K562 (cell line): Measurements from ENCODE around the gene CARD10. TPM values are rescaled to one million over a fixed set of nuclear protein-coding genes. Genes with fewer than 3 reads are reported as not detected.

Experiments used
- ATAC-seq: fragments of 200-7000 bp; cut with Tn5 transposase; 3 replicates; pipeline ENCODE4 v1.9.1; 2020; ENCODE audit warnings: moderate library complexity
- BruUV-seq: library from RNA; stranded (reverse); fragments of 400-500 nt; replicated peaks from 2 replicates; lab custom pipeline; 2021; lab: Mats Ljungman, UMichigan
- CTCF ChIA-PET: fragments of 300-600 bp; formaldehyde crosslinking; extraction: SDS; loops from one replicate; lab custom pipeline; 2021; ENCODE audit warnings: low intra/inter-chr PET ratio; lab: Yijun Ruan, JAX
- POLR2A ChIA-PET: fragments of 300-600, 350-650 bp; sonication (Branson Sonifier 250); formaldehyde crosslinking; extraction: SDS; loops from one replicate; lab custom pipeline; 2021; ENCODE audit warnings: antibody characterized with exemption, inconsistent platforms; lab: Yijun Ruan, JAX
- DNase-seq, 4 experiments: peaks; one replicate each; pipeline versions ENCODE4 v3.0.0 to v3.0.0-alpha.2; 2011 to 2018; ENCODE audit warnings: low spot score in 3 of 4, mixed read lengths in 3 of 4; ENCODE audit errors: extremely low read depth in 1 of 4
- FAIRE-seq: peaks from 2 replicates; lab custom pipeline; 2011; peaks lifted over from hg19 to GRCh38; lab: Jason Lieb, UNC
- H2AFZ ChIP-seq: 2 replicates; pipeline ENCODE4 v1.6.0; 2011; ENCODE audit warnings: low read depth, low read length, control low read depth, inconsistent platforms
- H3K27ac ChIP-seq: fragments of 200-600 bp; 3 replicates; pipeline ENCODE4 v1.8.0; 2011; ENCODE audit warnings: low read depth, mild to moderate bottlenecking, control low read depth, inconsistent platforms, low read length, moderate library complexity, mixed read lengths; ENCODE audit errors: extremely low read depth
- H3K27me3 ChIP-seq, 2 experiments: fragments of 300-600 bp in 1 of 2; 2 replicates in 1 of 2; 3 replicates in 1 of 2; pipeline versions ENCODE4 v1.6.0 to v1.8.0; 2011; ENCODE audit warnings: inconsistent platforms in 2 of 2, low read length in 2 of 2, mild to moderate bottlenecking in 1 of 2, mixed read lengths in 1 of 2, moderate library complexity in 1 of 2; ENCODE audit not compliant: control insufficient read depth in 2 of 2, insufficient read depth in 2 of 2
- H3K36me3 ChIP-seq: fragments of 300-600 bp; 3 replicates; pipeline ENCODE4 v1.8.0; 2011; ENCODE audit warnings: mild to moderate bottlenecking, low read length, inconsistent platforms; ENCODE audit not compliant: control insufficient read depth, insufficient read depth
- H3K4me1 ChIP-seq, 2 experiments: fragments of 200-600 bp in 1 of 2; replicated peaks in 1 of 2; 2 replicates in 1 of 2; 3 replicates in 1 of 2; pipeline versions ENCODE4 v1.5.1 to v1.8.0; 2011; ENCODE audit warnings: inconsistent platforms in 2 of 2, low read length in 2 of 2, mild to moderate bottlenecking in 1 of 2, mixed read lengths in 1 of 2, moderate library complexity in 1 of 2; ENCODE audit not compliant: control insufficient read depth in 2 of 2, insufficient read depth in 2 of 2
- H3K4me2 ChIP-seq: 2 replicates; pipeline ENCODE4 v1.6.1; 2011; ENCODE audit warnings: low read length, control low read depth, inconsistent platforms, mixed read lengths; ENCODE audit not compliant: insufficient read depth
- H3K4me3 ChIP-seq: fragments of 200-600 bp; sonication (generic), shearing (Covaris generic); 2 replicates; pipeline ENCODE4 v1.5.1; 2016; ENCODE audit warnings: control low read depth, inconsistent platforms
- H3K79me2 ChIP-seq: fragments of 200-600 bp; 3 replicates; pipeline ENCODE4 v1.8.0; 2011; ENCODE audit warnings: low read length, inconsistent platforms; ENCODE audit not compliant: control insufficient read depth, insufficient read depth
- H3K9ac ChIP-seq, 2 experiments: 2 replicates each; pipeline versions ENCODE4 v1.6.0 to v1.6.1; 2011; ENCODE audit warnings: low read depth in 2 of 2, low read length in 2 of 2, control low read depth in 1 of 2, inconsistent platforms in 1 of 2, mild to moderate bottlenecking in 1 of 2, mixed read lengths in 1 of 2; ENCODE audit not compliant: insufficient read depth in 1 of 2
- H3K9me1 ChIP-seq: one replicate; pipeline ENCODE4 v1.6.0; 2011; ENCODE audit warnings: inconsistent platforms, mild to moderate bottlenecking, low read length, moderate library complexity; ENCODE audit not compliant: control insufficient read depth, insufficient read depth
- H3K9me3 ChIP-seq: replicated peaks from 2 replicates; pipeline ENCODE4 v1.5.1; 2011; ENCODE audit warnings: low read depth, low read length, inconsistent platforms; ENCODE audit not compliant: control insufficient read depth, insufficient read depth
- H4K20me1 ChIP-seq: replicated peaks from 2 replicates; pipeline ENCODE4 v1.6.1; 2011; ENCODE audit warnings: low read length, inconsistent platforms, mixed read lengths; ENCODE audit not compliant: control insufficient read depth, insufficient read depth
- BDP1 ChIP-seq: IDR thresholded peaks from 3 replicates; pipeline ENCODE4 v1.6.1; 2011; ENCODE audit not compliant: insufficient read length, insufficient read depth
- CXXC5 ChIP-seq: fragments of 250-450 bp; sonication (Bioruptor Pico); IDR thresholded peaks from 2 replicates; pipeline ENCODE4 v1.8.0; 2022; ENCODE audit warnings: inconsistent platforms, mild to moderate bottlenecking, moderate library complexity
- EZH2 ChIP-seq: IDR thresholded peaks from 2 replicates; pipeline ENCODE4 v1.6.1; 2012; ENCODE audit warnings: low read depth, mild to moderate bottlenecking, inconsistent platforms, low read length, borderline replicate concordance
- JUN ChIP-seq, 2 experiments: sonication (generic) in 1 of 2; formaldehyde crosslinking in 1 of 2; IDR thresholded peaks; 2 replicates each; pipeline versions ENCODE4 v1.6.1 to v1.8.0; 2012 to 2022; ENCODE audit warnings: borderline replicate concordance in 2 of 2, mild to moderate bottlenecking in 2 of 2, improper control_type of control experiment in 1 of 2, low read depth in 1 of 2, low read length in 1 of 2, missing genetic modification reagents in 1 of 2
- MEF2D ChIP-seq: conservative IDR thresholded peaks from 2 replicates; pipeline ENCODE4 v1.6.1; 2016; ENCODE audit warnings: low read depth, missing genetic modification characterization, missing compliant biosample characterization
- ZBED1 ChIP-seq: IDR thresholded peaks from 2 replicates; pipeline ENCODE4 v1.6.1; 2014
- WGBS: fragments of 100-300 bp; shearing (Covaris generic); methylation state at CpG from one replicate; pipeline ENCODE4 v1.1.6; 2016; ENCODE audit warnings: low coverage, mixed read lengths; ENCODE audit not compliant: insufficient coverage; ENCODE audit errors: missing lambda C conversion rate; 5-methylcytosine and 5-hydroxymethylcytosine counted together
- in situ Hi-C: fragments of 300-500 bp; cut with MboI; formaldehyde crosslinking; loops from 4 replicates; pipeline ENCODE4 v1.15.0; 2018; ENCODE audit warnings: inconsistent platforms, mixed read lengths
- intact Hi-C: fragments of 100-400 bp; cut with micrococcal nuclease; formaldehyde crosslinking; loops from 2 replicates; pipeline ENCODE4 v1.14.2; 2022
- polyA plus RNA-seq, 8 experiments: library from polyadenylated mRNA; depleted of rRNA in 4 of 8; stranded (reverse) in 5 of 8; unstranded in 3 of 8; fragments of >200 nt; fragmentation: Nextera tagmentation in 2 of 8; fragmentation: Illumina TruSeq in 1 of 8; extraction: Ambion mirVana in 2 of 8; extraction: Trizol in 1 of 8; gene quantifications; 2 replicates each; pipeline versions ENCODE4 v1.2.1 to v1.2.3, GENCODE V29; 2011 to 2014; ENCODE audit warnings: inconsistent platforms in 1 of 8, missing spikeins in 1 of 8
- total RNA-seq, 7 experiments: library from RNA; depleted of rRNA in 6 of 7; stranded (reverse); fragments of >200 nt in 6 of 7; fragmentation: Illumina TruSeq in 2 of 7; extraction: Trizol in 2 of 7; gene quantifications; 2 replicates each; pipeline versions ENCODE4 v1.2.1 to v1.2.3, GENCODE V29; 2011 to 2021; ENCODE audit warnings: low replicate concordance in 1 of 7
- TF ChIP-seq, protein P1 (sequence below): sonication (generic); formaldehyde crosslinking; IDR thresholded peaks from 2 replicates; pipeline ENCODE4 v1.8.0; 2023; ENCODE audit warnings: mild to moderate bottlenecking, missing genetic modification reagents
- TF ChIP-seq, protein P2 (sequence below), 2 experiments: IDR thresholded peaks; 2 replicates each; pipeline ENCODE4 v1.6.1; 2011; ENCODE audit warnings: borderline replicate concordance in 1 of 2, control low read depth in 1 of 2, low read depth in 1 of 2, low read length in 1 of 2, mild to moderate bottlenecking in 1 of 2, mixed read lengths in 1 of 2, moderate library complexity in 1 of 2; ENCODE audit not compliant: insufficient read depth in 1 of 2, insufficient read length in 1 of 2, poor library complexity in 1 of 2, severe bottlenecking in 1 of 2; ENCODE audit errors: extremely low read depth in 1 of 2

The CARD10 gene
- total and polyA plus RNA-seq, 9 of the 15 experiments (the other 6 are each of a cell fraction or from before 2014, with no cell fraction given) = 0.13 to 5.8 (median 1.6) TPM

DNA sequence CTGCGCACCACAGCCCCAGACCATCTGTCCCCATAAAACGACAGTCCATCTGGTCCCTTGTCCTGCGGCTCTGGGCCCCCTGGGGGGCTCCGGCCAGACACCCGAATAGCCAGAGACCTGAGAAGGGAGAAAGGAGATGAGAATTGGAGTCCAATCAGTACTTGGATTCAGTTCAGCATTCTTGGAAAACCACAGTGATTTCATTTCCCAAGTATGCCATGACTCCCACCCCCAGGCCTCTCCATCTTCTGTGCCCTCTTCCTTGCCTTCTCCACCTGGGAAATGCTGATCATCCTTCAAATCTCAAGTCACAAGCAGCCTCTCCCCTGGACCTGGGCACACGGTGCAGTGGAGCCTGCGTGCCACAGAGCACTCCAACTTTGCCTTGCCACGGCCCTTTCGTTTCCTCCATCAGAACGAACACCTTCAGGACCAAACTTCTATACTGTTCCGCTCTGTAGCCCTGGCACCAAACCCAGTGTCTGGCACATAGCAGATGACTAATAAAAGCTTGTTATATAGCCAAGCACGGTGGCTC is 22.1 kb downstream of the CARD10 start:
- H3K4me3 ChIP-seq = no peak overlapping the region
- peaks cover 10 to 32% of the 10 kb centered on the region in 2 experiments for H3K4me1 ChIP-seq
- no peak overlapping the region for H2AFZ ChIP-seq
- TF ChIP-seq BDP1 (no peak), CXXC5 (CRISPR knock-in tag) (no peak), ZBED1 (no peak), MEF2D (tag) (no peak), JUN (IDR thresholded peaks at IDR 0.05; ENCODE audit: borderline replicate concordance, low read depth, low read length) (no peak), JUN (CRISPR knock-in tag; IDR thresholded peaks at IDR 0.05; ENCODE audit: borderline replicate concordance) (no peak)
- in situ Hi-C loops = no loop called here
- DNase-seq = no peak
- intact Hi-C loops = no loop called here
- H3K9ac ChIP-seq = no peak overlapping the region
- no peak for ATAC-seq
- H3K9me3 ChIP-seq = no peaks in the 10 kb centered on the region
- BruUV-seq = no TSS peak
- H3K79me2 ChIP-seq = no peaks in the 10 kb centered on the region
- H3K27me3 ChIP-seq = no peaks in the 10 kb centered on the region
- POLR2A ChIA-PET = no interaction called here
- H3K27ac ChIP-seq = no peak overlapping the region
- no peaks in the 10 kb centered on the region for H4K20me1 ChIP-seq
- H3K36me3 ChIP-seq = 0 out of 3 replicates have a peak, but pooled peaks cover 2% of the 10 kb centered on the region
- FAIRE-seq = no peak
- no peaks in the 10 kb centered on the region for H3K9me1 ChIP-seq
- H3K4me2 ChIP-seq = no peak overlapping the region
- 71% methylated on average over 12 of the region's 12 CpGs for WGBS
- CTCF ChIA-PET = no interaction called here

DNA sequence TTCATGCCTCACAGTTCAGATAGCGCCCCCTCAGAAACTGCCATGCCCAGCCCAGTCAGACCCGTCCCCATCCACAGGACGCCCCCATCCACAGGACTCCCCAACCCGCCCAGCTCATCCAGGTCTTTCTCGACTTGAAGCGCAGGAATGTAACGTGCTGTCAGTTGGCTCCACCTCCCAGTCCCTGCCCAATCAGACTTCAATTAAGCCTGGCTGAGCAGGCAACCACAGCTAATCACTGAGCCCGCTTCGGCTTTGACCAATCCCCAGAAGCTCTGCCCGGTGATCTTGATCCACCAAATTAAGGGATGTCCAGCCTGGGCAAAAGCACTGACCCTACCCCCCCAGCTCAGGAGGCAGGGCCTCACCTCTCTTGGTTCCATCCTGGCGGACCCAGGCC is 22.6 kb downstream of the CARD10 start:
- ChIA-PET POLR2A (no interaction called here), CTCF (no interaction called here)
- FAIRE-seq = no peak
- Histone ChIP-seq H3K36me3 (no peaks in the 10 kb centered on the region), H4K20me1 (no peaks in the 10 kb centered on the region), H3K9ac (no peak overlapping the region), H3K4me2 (no peak overlapping the region), H3K27ac (no peak overlapping the region), H3K27me3 (no peaks in the 10 kb centered on the region), H3K4me3 (no peak overlapping the region), H3K9me1 (no peaks in the 10 kb centered on the region), H3K9me3 (no peaks in the 10 kb centered on the region)
- BruUV-seq = no TSS peak
- ATAC-seq = no peak
- peak in 1 of 4 experiments; percentile 35 for DNase-seq
- in situ Hi-C loops = no loop called here
- intact Hi-C loops = no loop called here
- no peak for TF ChIP-seq EZH2
- TF ChIP-seq, protein P1, sequence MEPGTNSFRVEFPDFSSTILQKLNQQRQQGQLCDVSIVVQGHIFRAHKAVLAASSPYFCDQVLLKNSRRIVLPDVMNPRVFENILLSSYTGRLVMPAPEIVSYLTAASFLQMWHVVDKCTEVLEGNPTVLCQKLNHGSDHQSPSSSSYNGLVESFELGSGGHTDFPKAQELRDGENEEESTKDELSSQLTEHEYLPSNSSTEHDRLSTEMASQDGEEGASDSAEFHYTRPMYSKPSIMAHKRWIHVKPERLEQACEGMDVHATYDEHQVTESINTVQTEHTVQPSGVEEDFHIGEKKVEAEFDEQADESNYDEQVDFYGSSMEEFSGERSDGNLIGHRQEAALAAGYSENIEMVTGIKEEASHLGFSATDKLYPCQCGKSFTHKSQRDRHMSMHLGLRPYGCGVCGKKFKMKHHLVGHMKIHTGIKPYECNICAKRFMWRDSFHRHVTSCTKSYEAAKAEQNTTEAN (CRISPR knock-in tag) = no peak
- TF ChIP-seq, protein P2, sequence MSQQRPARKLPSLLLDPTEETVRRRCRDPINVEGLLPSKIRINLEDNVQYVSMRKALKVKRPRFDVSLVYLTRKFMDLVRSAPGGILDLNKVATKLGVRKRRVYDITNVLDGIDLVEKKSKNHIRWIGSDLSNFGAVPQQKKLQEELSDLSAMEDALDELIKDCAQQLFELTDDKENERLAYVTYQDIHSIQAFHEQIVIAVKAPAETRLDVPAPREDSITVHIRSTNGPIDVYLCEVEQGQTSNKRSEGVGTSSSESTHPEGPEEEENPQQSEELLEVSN (IDR thresholded peaks at IDR 0.05; ENCODE audit: borderline replicate concordance in 1 of 2, extremely low read depth in 1 of 2, insufficient read depth in 1 of 2, insufficient read length in 1 of 2, low read depth in 1 of 2, low read length in 1 of 2, poor library complexity in 1 of 2, severe bottlenecking in 1 of 2) = peak in 1 of 2 experiments; percentile 45
- TF ChIP-seq, all 486 proteins: peak for 1
- 46% methylated on average over 9 of the region's 11 CpGs for WGBS
- Histone ChIP-seq H2AFZ (no peak overlapping the region), H3K79me2 (no peaks in the 10 kb centered on the region), H3K4me1 (peaks cover 5 to 31% of the 10 kb centered on the region in 2 experiments)
